K562 (cell line): ENCODE data around the gene CCDC152. TPM values are rescaled to one million over a fixed set of nuclear protein-coding genes. Genes with fewer than 3 reads are reported as not detected.

Experiments
- BCLAF1 ChIP-seq, 2 experiments: fragments of 450-650 bp in 1 of 2; IDR thresholded peaks; 2 replicates each; pipeline ENCODE4 v1.6.1; 2011 to 2017; ENCODE audit warnings: low read depth in 2 of 2, antibody characterized with exemption in 1 of 2, borderline replicate concordance in 1 of 2, low read length in 1 of 2, mild to moderate bottlenecking in 1 of 2, mixed read lengths in 1 of 2; ENCODE audit not compliant: control insufficient read depth in 1 of 2
- BMI1 ChIP-seq: fragments of 150-350 bp; IDR thresholded peaks from 2 replicates; pipeline ENCODE4 v1.6.1; 2014; ENCODE audit warnings: low read length
- DMBX1 ChIP-seq: fragments of 250-450 bp; sonication (Bioruptor Pico); IDR thresholded peaks from 2 replicates; pipeline ENCODE4 v1.8.0; 2022; ENCODE audit warnings: inconsistent platforms, mild to moderate bottlenecking, moderate library complexity, borderline replicate concordance
- DPF2 ChIP-seq: fragments of 450-650 bp; IDR thresholded peaks from 2 replicates; pipeline ENCODE4 v1.6.1; 2016
- FIP1L1 ChIP-seq: fragments of 200-400 bp; formaldehyde crosslinking; IDR thresholded peaks from 2 replicates; pipeline ENCODE4 v1.6.1; 2018; ENCODE audit warnings: mild to moderate bottlenecking, low read depth, low read length; ENCODE audit not compliant: poor library complexity, severe bottlenecking
- HMBOX1 ChIP-seq: sonication (generic); IDR thresholded peaks from 2 replicates; pipeline ENCODE4 v1.6.1; 2016
- MCM3 ChIP-seq: fragments of 450-650 bp; IDR thresholded peaks from 2 replicates; pipeline ENCODE4 v1.6.1; 2016
- MTF1 ChIP-seq: fragments of 250-450 bp; sonication (Bioruptor Pico); IDR thresholded peaks from 2 replicates; pipeline ENCODE4 v1.9.0; 2021; ENCODE audit warnings: moderate library complexity, mild to moderate bottlenecking, inconsistent platforms, borderline replicate concordance
- NR2F6 ChIP-seq: fragments of 450-650 bp; formaldehyde crosslinking; IDR thresholded peaks from 2 replicates; pipeline ENCODE4 v1.4.0; 2020; ENCODE audit warnings: mild to moderate bottlenecking
- RUNX1 ChIP-seq: sonication (generic); IDR thresholded peaks from 2 replicates; pipeline ENCODE4 v1.6.1; 2016; ENCODE audit warnings: antibody characterized with exemption, low read depth
- SFPQ ChIP-seq: fragments of 200-400 bp; formaldehyde crosslinking; IDR thresholded peaks from 2 replicates; pipeline ENCODE4 v1.6.1; 2017; ENCODE audit warnings: mild to moderate bottlenecking, low read depth, low read length, moderate library complexity
- SLC30A9 ChIP-seq: fragments of 250-450 bp; sonication (Bioruptor Pico); IDR thresholded peaks from 2 replicates; pipeline ENCODE4 v1.8.0; 2022; ENCODE audit warnings: mild to moderate bottlenecking, moderate library complexity
- SMAD3 ChIP-seq: fragments of 450-650 bp; formaldehyde crosslinking; conservative IDR thresholded peaks from 2 replicates; pipeline ENCODE4 v1.4.0; 2020; ENCODE audit warnings: mild to moderate bottlenecking
- SRSF1 ChIP-seq: fragments of 200-400 bp; formaldehyde crosslinking; IDR thresholded peaks from 2 replicates; pipeline ENCODE4 v1.6.1; 2017; ENCODE audit warnings: mild to moderate bottlenecking, low read depth, low read length, moderate library complexity
- SUPT5H ChIP-seq: fragments of 450-650 bp; IDR thresholded peaks from 2 replicates; pipeline ENCODE4 v1.6.1; 2016
- TAL1 ChIP-seq: fragments of 450-650 bp; IDR thresholded peaks from 2 replicates; pipeline ENCODE4 v1.6.1; 2016; ENCODE audit warnings: mild to moderate bottlenecking
- TCF15 ChIP-seq: fragments of 250-450 bp; sonication (Bioruptor Pico); IDR thresholded peaks from 2 replicates; pipeline ENCODE4 v1.8.0; 2022; ENCODE audit warnings: moderate library complexity, mild to moderate bottlenecking, inconsistent platforms
- ZNF140 ChIP-seq: fragments of 250-450 bp; sonication (Bioruptor Pico); IDR thresholded peaks from 2 replicates; pipeline ENCODE4 v1.8.0; 2021; ENCODE audit warnings: moderate library complexity, mild to moderate bottlenecking, inconsistent platforms
- ZNF197 ChIP-seq: fragments of 200-800 bp; sonication (Bioruptor generic); IDR thresholded peaks from 2 replicates; pipeline ENCODE4 v1.6.1; 2016; ENCODE audit warnings: low read depth, missing genetic modification characterization, missing compliant biosample characterization
- ZNF24 ChIP-seq: fragments of 450-650 bp; IDR thresholded peaks from 2 replicates; pipeline ENCODE4 v1.6.1; 2016
- ZNF316 ChIP-seq: fragments of 450-650 bp; IDR thresholded peaks from 2 replicates; pipeline ENCODE4 v1.6.1; 2016
- ZNF668 ChIP-seq: fragments of 250-450 bp; sonication (Bioruptor Pico); IDR thresholded peaks from 2 replicates; pipeline ENCODE4 v1.8.0; 2022; ENCODE audit warnings: mild to moderate bottlenecking, inconsistent platforms
- ZNF780A ChIP-seq: fragments of 250-450 bp; sonication (Bioruptor Pico); IDR thresholded peaks from 2 replicates; pipeline ENCODE4 v1.5.0; 2021; ENCODE audit warnings: mild to moderate bottlenecking
- ZZZ3 ChIP-seq: fragments of 450-650 bp; IDR thresholded peaks from 2 replicates; pipeline ENCODE4 v1.6.1; 2016; ENCODE audit warnings: antibody characterized with exemption, mild to moderate bottlenecking, moderate library complexity
- polyA plus RNA-seq, 8 experiments: library from polyadenylated mRNA; depleted of rRNA in 4 of 8; stranded (reverse) in 5 of 8; unstranded in 3 of 8; fragments of >200 nt; fragmentation: Nextera tagmentation in 2 of 8; fragmentation: Illumina TruSeq in 1 of 8; extraction: Ambion mirVana in 2 of 8; extraction: Trizol in 1 of 8; gene quantifications; 2 replicates each; pipeline versions ENCODE4 v1.2.1 to v1.2.3, GENCODE V29; 2011 to 2014; ENCODE audit warnings: inconsistent platforms in 1 of 8, missing spikeins in 1 of 8
- total RNA-seq, 7 experiments: library from RNA; depleted of rRNA in 6 of 7; stranded (reverse); fragments of >200 nt in 6 of 7; fragmentation: Illumina TruSeq in 2 of 7; extraction: Trizol in 2 of 7; gene quantifications; 2 replicates each; pipeline versions ENCODE4 v1.2.1 to v1.2.3, GENCODE V29; 2011 to 2021; ENCODE audit warnings: low replicate concordance in 1 of 7
- TF ChIP-seq, protein P1 (sequence below): fragments of 450-650 bp; formaldehyde crosslinking; IDR thresholded peaks from 2 replicates; pipeline ENCODE4 v1.4.0; 2020; ENCODE audit warnings: mild to moderate bottlenecking, moderate library complexity

The CCDC152 gene
- total and polyA plus RNA-seq, 9 of the 15 experiments (the other 6 are each of a cell fraction or from before 2014, with no cell fraction given): 2.5 to 11.6 (median 5.1) TPM

DNA sequence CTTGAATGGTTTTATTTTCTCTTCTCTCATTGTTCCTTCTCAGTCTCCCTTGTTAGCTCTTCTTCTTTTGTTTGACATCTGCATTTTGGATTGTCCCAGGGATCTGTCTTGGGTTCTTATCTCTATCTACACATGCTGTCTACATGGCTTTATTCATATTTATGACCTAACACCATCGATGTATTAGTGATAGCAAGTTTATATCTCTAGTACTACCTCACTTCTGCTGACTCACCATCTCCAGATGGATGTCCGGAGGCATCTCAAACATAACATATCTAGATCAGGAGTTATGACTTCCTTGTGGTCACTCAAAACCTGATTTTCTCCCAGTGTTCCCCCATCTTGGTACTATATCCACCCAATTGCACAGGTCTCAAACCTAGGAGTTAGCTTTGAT is 74.3 kb downstream of the CCDC152 start (continued):
- TF ChIP-seq HMBOX1 (no peak), ZNF316 (peak; percentile 90), ZNF780A (no peak), ZNF668 (CRISPR knock-in tag) (no peak), ZNF24 (no peak), ZNF140 (CRISPR knock-in tag) (no peak), MTF1 (no peak), SFPQ (no peak), SLC30A9 (no peak), BMI1 (no peak), RUNX1 (no peak), DPF2 (peak; percentile 47; the same call in 1 of the 2 replicates), SMAD3 (CRISPR knock-in tag) (0 out of 2 replicates have a peak, but pooled peaks have one; percentile 50), DMBX1 (CRISPR knock-in tag) (no peak), ZNF197 (CRISPR knock-in tag) (no peak), NR2F6 (CRISPR knock-in tag) (no peak), TCF15 (CRISPR knock-in tag) (no peak), SRSF1 (no peak), FIP1L1 (no peak), SUPT5H (no peak), MCM3 (no peak), BCLAF1 (IDR thresholded peaks at IDR 0.05; ENCODE audit: borderline replicate concordance in 1 of 2, control insufficient read depth in 1 of 2, low read depth in 2 of 2, low read length in 1 of 2) (no peak), TAL1 (peak; percentile 42), ZZZ3 (no peak)
- TF ChIP-seq, protein P1, sequence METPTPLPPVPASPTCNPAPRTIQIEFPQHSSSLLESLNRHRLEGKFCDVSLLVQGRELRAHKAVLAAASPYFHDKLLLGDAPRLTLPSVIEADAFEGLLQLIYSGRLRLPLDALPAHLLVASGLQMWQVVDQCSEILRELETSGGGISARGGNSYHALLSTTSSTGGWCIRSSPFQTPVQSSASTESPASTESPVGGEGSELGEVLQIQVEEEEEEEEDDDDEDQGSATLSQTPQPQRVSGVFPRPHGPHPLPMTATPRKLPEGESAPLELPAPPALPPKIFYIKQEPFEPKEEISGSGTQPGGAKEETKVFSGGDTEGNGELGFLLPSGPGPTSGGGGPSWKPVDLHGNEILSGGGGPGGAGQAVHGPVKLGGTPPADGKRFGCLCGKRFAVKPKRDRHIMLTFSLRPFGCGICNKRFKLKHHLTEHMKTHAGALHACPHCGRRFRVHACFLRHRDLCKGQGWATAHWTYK (CRISPR knock-in tag): no peak
